Esophagus muscularis mucosa (tissue), 4 donors: Measurements from ENCODE around the gene NFASC. TPM values are rescaled to one million over a fixed set of nuclear protein-coding genes. Genes with fewer than 3 reads are reported as not detected.

ENCODE experiments used
- DNase-seq: peaks from one replicate; pipeline ENCODE4 v3.0.0-alpha.2; 2017; ENCODE audit errors: extremely low spot score
- H3K27ac ChIP-seq, 4 donors: fragments of 200-600 bp; sonication (generic); replicated peaks in 1 of 4; 1 replicate in 3 of 4; 2 replicates in 1 of 4; pipeline ENCODE4 v1.5.1; 2016 to 2019; ENCODE audit warnings: mild to moderate bottlenecking in 1 of 4
- H3K27me3 ChIP-seq, 4 donors: fragments of 200-600 bp; sonication (generic); one replicate each; pipeline versions ENCODE4 v1.5.1 to v1.6.0; 2016 to 2019
- H3K36me3 ChIP-seq, 4 donors: fragments of 200-600 bp; sonication (generic); one replicate each; pipeline ENCODE4 v1.5.1; 2016 to 2019
- H3K4me1 ChIP-seq, 4 donors: fragments of 200-600 bp; sonication (generic); one replicate each; pipeline ENCODE4 v1.5.1; 2016 to 2019
- H3K4me3 ChIP-seq, 4 donors: fragments of 200-600 bp; sonication (generic); 1 replicate in 2 of 4; 2 replicates in 2 of 4; pipeline ENCODE4 v1.5.1; 2016 to 2019; ENCODE audit warnings: mild to moderate bottlenecking in 4 of 4, moderate library complexity in 1 of 4
- H3K9me3 ChIP-seq, 4 donors: fragments of 200-600 bp; sonication (generic); 1 replicate in 3 of 4; 2 replicates in 1 of 4; pipeline ENCODE4 v1.5.1; 2016 to 2019
- CTCF ChIP-seq, 3 experiments: fragments of 200-600 bp in 2 of 3; fragments of 450-650 bp in 1 of 3; sonication (generic) in 2 of 3; IDR thresholded peaks; one replicate each; pipeline ENCODE4 v1.5.1; 2017 to 2019; ENCODE audit warnings: antibody characterized with exemption in 3 of 3, mild to moderate bottlenecking in 2 of 3, moderate library complexity in 1 of 3
- EP300 ChIP-seq: sonication (generic); formaldehyde crosslinking; IDR thresholded peaks from one replicate; pipeline ENCODE4 v1.6.1; 2017; ENCODE audit warnings: antibody characterized with exemption
- POLR2A ChIP-seq: fragments of 450-650 bp; IDR thresholded peaks from one replicate; pipeline ENCODE4 v1.6.1; 2017; ENCODE audit warnings: antibody characterized with exemption, moderate library complexity, mild to moderate bottlenecking, low read depth
- POLR2AphosphoS5 ChIP-seq, 2 donors: sonication (generic); formaldehyde crosslinking; IDR thresholded peaks; one replicate each; pipeline ENCODE4 v1.6.1; 2017; ENCODE audit warnings: antibody characterized with exemption in 2 of 2
- WGBS: methylation state at CpG from one replicate; pipeline ENCODE4 v1.1.5; 2018; 5-methylcytosine and 5-hydroxymethylcytosine counted together
- intact Hi-C: fragments of 100-400 bp; cut with DNase I; formaldehyde crosslinking; loops from one replicate; pipeline ENCODE4 v1.15.1; 2023
- total RNA-seq, 4 donors: library from RNA; depleted of rRNA; stranded (reverse); fragments of >200 nt; gene quantifications; one replicate each; pipeline versions ENCODE4 v1.1.0 to v1.2.1, GENCODE V29; 2016

Gene NFASC
- total RNA-seq, 4 donors from 2014 or later = 31.1 to 122 (median 64.7) TPM

GRCh38 chr1:204868340-204868700 is 2.3 kb upstream of the NFASC start:
- 63% methylated on average over 4 of the region's 7 CpGs for WGBS
- intact Hi-C loops = no loop called here
- no peaks in the 10 kb centered on the region for H3K27me3 ChIP-seq
- TF ChIP-seq POLR2A (no peak), CTCF (IDR thresholded peaks at IDR 0.05) (no peak), EP300 (no peak), POLR2AphosphoS5 (IDR thresholded peaks at IDR 0.05) (no peak)
- H3K27ac ChIP-seq = peak overlapping the region; percentile 6 to 49 (median 36)
- peaks cover 0 to 2% (median 0%) of the 10 kb centered on the region in 4 donors for H3K36me3 ChIP-seq
- H3K4me3 ChIP-seq = no peak overlapping the region
- H3K4me1 ChIP-seq = peaks cover 24 to 78% (median 69%) of the 10 kb centered on the region in 4 donors
- H3K9me3 ChIP-seq = no peaks in the 10 kb centered on the region
- DNase-seq = no peak

- H3K27me3 ChIP-seq = no peaks in the 10 kb centered on the region
- H3K27ac ChIP-seq = peak overlapping the region in 3 of 4 donors; percentile 1 to 48 (median 23)
- no peak overlapping the region for H3K4me3 ChIP-seq
- no peaks in the 10 kb centered on the region for H3K9me3 ChIP-seq
- TF ChIP-seq EP300 (no peak), POLR2AphosphoS5 (IDR thresholded peaks at IDR 0.05) (no peak), POLR2A (no peak), CTCF (IDR thresholded peaks at IDR 0.05) (no peak)
- peaks cover 24 to 86% (median 77%) of the 10 kb centered on the region in 4 donors for H3K4me1 ChIP-seq
- peaks cover 0 to 2% (median 0%) of the 10 kb centered on the region in 4 donors for H3K36me3 ChIP-seq
- intact Hi-C loops = no loop called here
- no peak for DNase-seq
- 78% methylated on average over 3 of the region's 3 CpGs for WGBS
These were observed 1.6 kb upstream of the NFASC start for GRCh38 chr1:204869097-204869496.

GRCh38 chr1:204871405-204872037 is 859 bp downstream of the NFASC start:
- Histone ChIP-seq H3K4me1 (peaks cover 17 to 90% (median 78%) of the 10 kb centered on the region in 4 donors), H3K27me3 (no peaks in the 10 kb centered on the region), H3K9me3 (no peaks in the 10 kb centered on the region), H3K4me3 (no peak overlapping the region), H3K27ac (peak overlapping the region; percentile 38 to 68 (median 58)), H3K36me3 (peaks cover 0 to 2% (median 0%) of the 10 kb centered on the region in 4 donors)
- TF ChIP-seq CTCF (IDR thresholded peaks at IDR 0.05) = no peak
- TF ChIP-seq EP300 = no peak
- no peak for TF ChIP-seq POLR2AphosphoS5 (IDR thresholded peaks at IDR 0.05)
- no peak for TF ChIP-seq POLR2A
- DNase-seq = no peak
- intact Hi-C loops = no loop called here
- WGBS = 65% methylated on average over 5 of the region's 5 CpGs

GRCh38 chr1:204872262-204872881 is 1.7 kb downstream of the NFASC start:
- H3K4me3 ChIP-seq = no peak overlapping the region
- no peak for TF ChIP-seq EP300
- TF ChIP-seq POLR2AphosphoS5 (IDR thresholded peaks at IDR 0.05) = no peak
- TF ChIP-seq CTCF (IDR thresholded peaks at IDR 0.05) = no peak
- no peak for TF ChIP-seq POLR2A
- H3K27me3 ChIP-seq = no peaks in the 10 kb centered on the region
- 58% methylated on average over 3 of the region's 6 CpGs for WGBS
- intact Hi-C loops = no loop called here
- H3K27ac ChIP-seq = peak overlapping the region; percentile 38 to 68 (median 58)
- peaks cover 16 to 84% (median 74%) of the 10 kb centered on the region in 4 donors for H3K4me1 ChIP-seq
- no peak for DNase-seq
- no peaks in the 10 kb centered on the region for H3K9me3 ChIP-seq
- peaks cover 0 to 2% (median 0%) of the 10 kb centered on the region in 4 donors for H3K36me3 ChIP-seq
